IPS-NIHi11 (cell line): ENCODE results near the gene TBX10.
"Not testable (repeated sequence)": the region's sequence is repeated elsewhere in the genome, so short reads cannot be mapped to it uniquely, and the experiment has no call there.

ENCODE experiments used
- DNase-seq: peaks from one replicate; pipeline ENCODE4 v3.0.0; 2012; ENCODE audit warnings: mixed read lengths, low spot score

TBX10 gene

DNA sequence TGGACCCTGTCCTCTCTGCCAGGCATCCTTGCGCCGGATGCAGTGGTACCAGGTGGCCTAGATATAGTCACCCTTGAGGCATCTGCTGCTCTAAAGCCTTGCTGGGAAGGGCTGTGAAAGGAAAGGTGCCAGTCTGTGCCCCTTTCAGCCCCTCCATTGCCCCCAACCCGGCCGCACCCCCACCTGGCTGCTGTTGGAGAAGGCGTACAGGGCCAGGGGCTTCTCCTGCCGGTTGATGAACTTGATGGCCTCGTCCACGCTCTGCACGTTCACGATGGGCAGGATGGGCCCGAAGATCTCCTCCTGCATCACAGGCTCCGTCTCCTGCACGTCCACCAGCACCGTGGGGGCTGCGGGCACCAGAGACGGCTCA is 24.6 kb upstream of the TBX10 start:
- DNase-seq, result no peak

DNA sequence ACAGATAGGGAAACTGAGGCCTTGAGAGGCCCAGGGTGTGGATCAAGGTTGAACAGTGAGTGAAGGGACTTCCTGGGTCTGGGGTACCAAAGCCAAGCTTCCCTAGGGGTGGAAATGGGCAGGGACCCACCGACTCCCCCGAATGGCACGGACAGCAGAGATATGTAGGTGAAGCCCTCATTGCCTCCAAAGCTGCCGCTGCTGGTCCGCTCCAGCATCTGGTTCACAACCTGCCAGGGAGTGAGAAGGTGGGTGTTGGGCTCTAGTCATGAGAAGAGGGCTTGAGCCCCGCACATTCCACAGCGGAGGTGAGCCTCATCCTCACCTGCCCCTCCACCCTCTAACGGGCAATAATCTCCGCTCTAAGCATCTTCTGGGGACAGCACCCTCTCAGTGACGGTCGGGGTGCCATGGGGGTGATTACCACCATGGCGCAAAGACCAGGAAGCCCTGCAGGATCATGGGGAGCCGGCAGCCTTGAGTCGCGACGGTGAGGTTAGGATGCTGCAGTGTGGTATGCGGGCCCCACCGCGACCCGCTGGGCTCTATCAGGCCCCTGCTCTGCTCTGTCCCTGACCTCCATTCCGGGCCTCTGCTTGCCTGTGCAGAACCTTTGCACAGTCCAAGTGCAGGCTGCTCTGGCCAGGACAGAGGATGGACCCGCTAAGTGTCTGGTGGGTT is 24.1 kb upstream of the TBX10 start:
- no peak for DNase-seq

- no peak for DNase-seq
Observed at GRCh38 chr11:67662835-67663531, 23.4 kb upstream of the TBX10 start.

DNA sequence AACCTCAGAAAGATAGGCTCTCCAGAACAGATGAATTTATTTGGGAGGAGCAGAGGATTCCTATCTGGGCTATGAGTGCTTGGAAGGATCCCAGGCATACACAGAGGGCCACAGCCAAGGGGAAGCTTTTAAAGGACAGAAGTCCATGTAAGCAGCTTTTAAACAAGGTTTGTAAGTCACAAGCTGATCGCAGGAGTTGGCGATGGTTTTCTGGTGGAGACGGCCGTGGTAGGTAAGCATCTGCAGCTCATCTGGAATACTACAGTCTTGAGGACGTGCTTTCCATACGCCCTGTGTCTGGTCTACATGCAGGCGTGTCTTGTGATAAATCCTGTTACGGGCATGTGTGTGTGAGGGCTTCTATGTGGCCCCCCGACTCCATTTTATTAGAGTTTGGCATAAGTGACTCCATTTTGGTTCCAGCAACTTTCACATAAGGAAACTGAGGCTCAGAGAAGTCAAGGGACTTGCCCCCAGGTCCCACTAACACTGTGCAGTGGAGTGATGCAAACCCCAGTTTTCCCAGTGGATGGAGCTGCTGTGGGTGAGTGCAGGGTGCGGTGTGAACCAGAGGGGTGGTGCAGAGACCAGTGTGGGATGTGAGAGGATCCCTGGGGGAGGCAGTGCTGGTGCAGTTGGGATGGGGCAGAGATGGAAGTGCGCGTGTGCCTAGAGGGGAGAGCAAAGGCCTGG is 22.7 kb upstream of the TBX10 start:
- no peak for DNase-seq

- not testable (repeated sequence) for DNase-seq
Observed at GRCh38 chr11:67660752-67661151, 21.2 kb upstream of the TBX10 start.

- not testable (repeated sequence) for DNase-seq
Observed at GRCh38 chr11:67659651-67660165, 20.1 kb upstream of the TBX10 start.

DNA sequence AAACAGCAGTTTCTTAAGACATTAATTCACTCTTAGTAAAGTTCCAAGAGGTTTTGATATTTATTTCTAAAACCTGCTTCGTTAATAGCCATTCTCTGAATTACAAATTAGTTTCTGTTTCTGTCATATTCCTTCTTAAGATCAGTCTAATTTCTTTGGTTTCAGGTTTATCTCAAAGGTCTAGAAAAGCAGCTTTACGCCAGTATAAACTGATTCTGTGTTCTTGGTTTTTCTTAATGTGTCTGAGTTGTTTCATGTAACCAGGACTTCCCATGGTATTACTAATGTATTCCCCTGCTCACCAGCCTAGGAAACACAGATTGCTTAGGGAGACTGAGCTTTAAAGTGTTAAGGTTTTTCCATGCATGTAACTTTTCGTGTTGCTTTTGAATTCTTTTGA is 17.7 kb upstream of the TBX10 start:
- DNase-seq, result no peak

DNA sequence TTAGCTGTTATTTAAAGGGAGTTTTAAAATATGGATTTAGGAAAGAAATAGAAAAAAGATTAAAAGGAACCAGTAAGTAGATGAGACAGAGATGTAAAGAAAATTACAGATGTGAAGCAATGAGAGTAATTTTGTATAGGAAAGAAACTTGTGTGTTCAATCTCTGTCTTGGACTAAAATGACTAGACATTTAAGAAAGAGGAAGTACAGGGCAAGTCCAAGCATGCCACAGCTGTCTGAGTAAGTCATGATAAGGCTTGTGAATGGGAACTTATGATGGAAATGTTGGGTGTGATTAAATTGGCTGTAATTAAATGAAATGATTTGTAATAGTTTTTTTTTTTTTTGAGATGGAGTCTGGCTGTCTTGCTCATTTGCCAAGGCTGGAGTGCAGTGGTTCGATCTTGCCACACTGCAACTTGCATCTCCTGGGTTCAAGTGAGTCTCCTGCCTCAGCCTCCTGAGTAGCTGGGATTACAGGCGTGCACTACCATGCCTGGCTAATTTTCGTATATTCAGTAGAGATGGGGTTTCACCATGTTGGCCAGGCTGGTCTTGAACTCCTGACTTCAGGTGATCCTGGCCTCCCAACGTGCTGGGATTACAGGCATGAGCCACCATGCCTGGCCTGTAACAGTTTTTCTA is 16.8 kb upstream of the TBX10 start:
- peak; percentile 3 for DNase-seq

DNA sequence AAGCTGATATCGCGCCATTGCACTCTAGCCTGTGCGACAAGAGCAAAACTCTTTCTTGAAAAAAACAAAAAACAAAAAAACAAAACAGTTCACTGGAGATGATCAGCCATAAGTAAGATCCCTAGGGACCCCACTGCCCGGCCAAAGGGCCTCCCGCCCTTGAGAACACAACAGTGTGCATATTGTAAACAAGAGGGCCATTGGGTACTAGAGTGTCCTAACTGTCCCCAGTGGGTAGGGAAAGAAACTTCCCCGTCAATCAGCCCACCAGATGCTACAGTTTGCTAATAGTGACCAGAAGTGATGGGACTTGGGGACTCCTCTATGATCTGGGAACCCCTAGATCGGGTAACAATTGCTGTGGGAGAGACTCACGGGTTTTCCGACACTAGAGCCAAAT is 14.7 kb upstream of the TBX10 start:
- DNase-seq, result no peak

DNA sequence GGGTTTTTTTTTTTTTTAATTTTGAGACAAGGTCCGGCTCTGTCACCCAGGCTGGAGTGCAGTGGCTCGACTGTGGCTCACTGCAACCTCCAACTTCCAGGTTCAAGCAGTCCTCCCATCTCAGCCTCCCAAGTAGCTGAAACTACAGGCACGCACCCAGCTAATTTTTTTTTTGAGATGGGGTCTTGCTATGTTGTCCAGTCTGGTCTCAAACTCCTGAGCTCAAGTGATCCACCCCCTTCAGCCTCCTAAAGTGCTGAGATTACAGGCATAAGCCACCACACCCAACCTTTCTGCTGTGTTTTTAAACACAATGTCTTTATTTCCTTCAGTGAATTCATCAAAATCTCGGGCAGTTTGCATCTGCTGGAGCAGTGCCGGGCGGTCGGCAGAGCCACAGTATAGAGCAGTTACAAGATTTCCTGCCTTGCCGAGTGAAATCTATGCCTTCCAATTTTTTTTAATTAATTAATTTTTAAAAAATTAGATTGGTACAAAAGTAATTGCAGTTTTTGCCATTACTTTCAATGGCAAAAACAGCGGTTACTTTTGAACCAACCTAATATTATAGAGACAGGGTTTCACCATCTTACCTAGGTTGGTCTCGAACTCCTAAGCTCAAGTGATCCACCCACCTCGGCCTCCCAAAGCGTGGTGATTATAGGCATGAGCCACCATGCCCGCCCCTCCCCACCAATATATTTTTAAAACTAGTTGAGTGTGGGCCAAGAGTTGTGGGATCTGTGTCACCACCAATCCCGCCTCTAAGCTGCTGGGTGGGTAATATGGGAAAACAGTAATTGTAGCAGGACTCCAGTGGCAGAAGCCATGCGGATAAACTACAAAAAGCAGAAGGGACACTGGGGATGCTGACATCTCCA is 13.6 kb upstream of the TBX10 start:
- no peak for DNase-seq

DNA sequence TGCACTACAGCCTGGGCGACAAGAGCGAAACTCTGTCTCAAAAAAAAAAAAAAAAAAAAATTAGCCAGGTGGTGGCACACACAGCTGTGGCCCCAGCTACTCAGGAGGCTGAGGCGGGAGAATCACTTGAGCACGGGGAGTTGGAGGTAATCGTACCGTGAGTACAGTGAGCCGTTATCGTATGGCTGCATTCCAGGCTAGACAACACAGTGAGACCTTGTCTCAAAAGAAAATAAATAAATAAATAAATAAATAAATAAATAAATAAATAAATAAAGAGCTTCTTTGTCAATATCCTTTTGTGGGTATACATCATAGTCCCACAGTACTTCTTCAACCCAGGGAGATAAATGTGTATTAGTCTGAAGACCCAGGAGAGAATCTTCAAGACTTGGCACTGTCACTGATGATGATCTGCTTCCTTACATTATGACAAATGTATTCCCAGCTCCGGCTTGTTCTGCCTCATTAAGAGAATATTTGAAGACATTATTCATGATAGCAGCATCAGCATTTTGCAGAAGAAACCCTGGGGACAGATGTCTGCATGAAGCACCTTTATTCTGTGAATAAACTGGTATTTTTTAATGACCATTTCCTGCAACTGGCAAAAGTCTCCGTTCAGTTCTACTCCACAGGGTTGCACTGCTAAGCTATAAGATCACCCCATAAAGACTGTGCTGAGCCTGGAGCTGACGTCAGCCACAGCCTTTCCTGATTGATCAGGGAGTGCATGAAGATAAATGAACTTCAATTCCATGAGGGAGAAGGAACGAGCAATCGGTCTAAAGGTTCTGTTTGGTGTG is 12.6 kb upstream of the TBX10 start:
- DNase-seq, result no peak

DNA sequence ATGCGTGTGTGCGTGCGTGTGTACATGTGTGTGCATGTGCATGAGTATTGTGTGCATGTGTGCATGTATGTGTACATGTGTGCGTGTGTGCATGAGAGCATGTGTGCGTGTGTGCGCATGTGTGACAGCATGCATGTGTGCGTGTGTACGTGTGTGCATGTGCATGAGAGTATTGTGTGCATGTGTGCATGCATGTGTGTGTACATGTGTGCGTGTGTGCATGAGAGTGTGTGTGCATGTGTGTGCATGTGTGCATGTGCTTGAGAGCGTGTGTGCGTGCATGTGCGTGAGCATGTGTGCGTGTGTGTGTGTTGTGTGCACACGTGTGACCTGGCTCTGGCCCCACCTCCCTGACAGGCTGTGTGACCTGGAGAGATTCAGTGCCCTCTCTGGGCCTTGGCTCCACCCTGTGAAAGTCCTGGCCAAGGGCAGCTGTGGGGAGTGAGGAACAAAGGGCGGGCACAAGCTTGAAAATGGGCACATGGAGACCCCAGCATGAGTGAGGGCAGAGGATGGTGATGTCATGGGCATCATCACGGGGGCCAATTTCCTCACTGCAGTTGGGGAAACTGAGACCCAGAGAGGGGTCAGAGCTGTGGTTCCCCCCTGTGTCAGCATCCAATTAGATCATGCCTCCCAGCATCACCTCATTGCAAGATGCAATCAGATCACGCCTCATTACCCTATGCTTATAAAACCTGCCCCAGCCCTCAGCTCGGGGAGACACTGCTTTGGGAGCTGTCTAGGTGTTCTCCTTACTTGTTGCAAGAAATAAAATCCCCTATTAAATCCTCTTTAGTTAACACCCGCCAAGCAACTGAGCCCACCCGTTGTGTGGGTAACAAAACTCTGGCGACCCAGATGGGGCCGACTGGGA is 10.3 kb upstream of the TBX10 start:
- no peak for DNase-seq

GRCh38 chr11:67648796-67649613 is 9.4 kb upstream of the TBX10 start:
- no peak for DNase-seq

- peak; percentile 77 for DNase-seq
Observed at GRCh38 chr11:67648140-67648795, 8.7 kb upstream of the TBX10 start.

DNA sequence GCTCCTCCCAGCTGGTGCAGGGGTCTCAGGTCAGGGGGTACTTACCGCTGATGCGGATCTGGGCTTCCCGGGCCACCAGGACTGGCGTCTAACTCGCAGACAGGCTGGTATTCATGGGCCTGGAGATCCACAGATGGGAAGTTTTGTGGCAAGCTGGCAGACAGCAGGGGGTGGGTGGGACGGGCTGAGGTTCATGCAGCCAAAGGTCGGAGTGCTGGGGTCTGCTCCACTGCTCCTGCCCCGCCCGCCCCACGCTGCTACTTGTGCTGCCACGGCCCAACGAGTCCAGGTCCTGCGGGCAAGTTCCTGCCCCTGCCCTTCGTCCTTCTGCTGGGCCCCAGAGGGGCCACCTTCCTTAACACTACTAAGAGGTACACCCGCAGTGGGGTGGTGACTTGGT is 7.9 kb upstream of the TBX10 start:
- DNase-seq, result peak; percentile 2

GRCh38 chr11:67646535-67647336 is 7.2 kb upstream of the TBX10 start:
- no peak for DNase-seq
